A549 (cell line): ENCODE results near the gene RAB20.

Experiments
- HDAC2 ChIP-seq: fragments of 200-600 bp; sonication (generic); IDR thresholded peaks from 2 replicates; pipeline ENCODE4 v1.6.1; 2016
- JUNB ChIP-seq: fragments of >200 bp; sonication (Bioruptor Twin); formaldehyde crosslinking; IDR thresholded peaks from 2 replicates; pipeline ENCODE4 v1.6.1; 2016
- TF ChIP-seq, protein P1 (sequence below): fragments of >200 bp; sonication (Bioruptor Twin); formaldehyde crosslinking; IDR thresholded peaks from 3 replicates; pipeline ENCODE4 v1.5.1; 2016
- TF ChIP-seq, protein P2 (sequence below): fragments of 250-450 bp; sonication (Bioruptor Pico); IDR thresholded peaks from 2 replicates; pipeline ENCODE4 v1.5.0; 2021; ENCODE audit warnings: mild to moderate bottlenecking, moderate library complexity, borderline replicate concordance

DNA sequence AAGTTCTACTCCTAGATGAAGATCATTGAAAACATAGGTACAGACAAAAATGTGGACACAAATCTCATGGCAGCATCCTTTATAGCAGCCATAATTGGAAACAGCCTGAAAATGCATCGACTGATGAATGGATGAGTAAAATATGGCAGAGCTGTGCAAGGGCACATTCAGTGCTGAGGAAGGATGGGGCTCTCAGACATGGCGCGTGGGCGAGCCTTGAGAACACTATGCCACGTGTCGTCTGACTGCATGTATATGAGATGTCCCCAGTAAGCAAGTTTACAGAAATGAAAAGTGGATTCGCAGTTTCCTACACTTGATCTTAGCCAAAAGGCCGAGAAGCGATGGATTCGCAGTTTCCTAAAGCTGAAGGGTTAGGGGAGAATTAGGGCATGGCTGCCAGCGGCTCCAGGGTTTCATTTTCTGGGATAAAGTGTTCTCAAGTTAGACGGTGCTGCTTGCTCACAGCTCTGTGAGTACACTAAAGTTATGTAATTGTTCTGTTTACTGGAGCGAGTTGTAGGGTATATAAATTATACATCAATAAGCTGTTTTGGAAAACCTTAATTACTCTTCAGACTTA lies 78.0 kb downstream of the RAB20 start:
- TF ChIP-seq, protein P1, sequence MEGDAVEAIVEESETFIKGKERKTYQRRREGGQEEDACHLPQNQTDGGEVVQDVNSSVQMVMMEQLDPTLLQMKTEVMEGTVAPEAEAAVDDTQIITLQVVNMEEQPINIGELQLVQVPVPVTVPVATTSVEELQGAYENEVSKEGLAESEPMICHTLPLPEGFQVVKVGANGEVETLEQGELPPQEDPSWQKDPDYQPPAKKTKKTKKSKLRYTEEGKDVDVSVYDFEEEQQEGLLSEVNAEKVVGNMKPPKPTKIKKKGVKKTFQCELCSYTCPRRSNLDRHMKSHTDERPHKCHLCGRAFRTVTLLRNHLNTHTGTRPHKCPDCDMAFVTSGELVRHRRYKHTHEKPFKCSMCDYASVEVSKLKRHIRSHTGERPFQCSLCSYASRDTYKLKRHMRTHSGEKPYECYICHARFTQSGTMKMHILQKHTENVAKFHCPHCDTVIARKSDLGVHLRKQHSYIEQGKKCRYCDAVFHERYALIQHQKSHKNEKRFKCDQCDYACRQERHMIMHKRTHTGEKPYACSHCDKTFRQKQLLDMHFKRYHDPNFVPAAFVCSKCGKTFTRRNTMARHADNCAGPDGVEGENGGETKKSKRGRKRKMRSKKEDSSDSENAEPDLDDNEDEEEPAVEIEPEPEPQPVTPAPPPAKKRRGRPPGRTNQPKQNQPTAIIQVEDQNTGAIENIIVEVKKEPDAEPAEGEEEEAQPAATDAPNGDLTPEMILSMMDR = no peak
- TF ChIP-seq HDAC2 (no peak), JUNB (no peak)
- TF ChIP-seq, protein P2, sequence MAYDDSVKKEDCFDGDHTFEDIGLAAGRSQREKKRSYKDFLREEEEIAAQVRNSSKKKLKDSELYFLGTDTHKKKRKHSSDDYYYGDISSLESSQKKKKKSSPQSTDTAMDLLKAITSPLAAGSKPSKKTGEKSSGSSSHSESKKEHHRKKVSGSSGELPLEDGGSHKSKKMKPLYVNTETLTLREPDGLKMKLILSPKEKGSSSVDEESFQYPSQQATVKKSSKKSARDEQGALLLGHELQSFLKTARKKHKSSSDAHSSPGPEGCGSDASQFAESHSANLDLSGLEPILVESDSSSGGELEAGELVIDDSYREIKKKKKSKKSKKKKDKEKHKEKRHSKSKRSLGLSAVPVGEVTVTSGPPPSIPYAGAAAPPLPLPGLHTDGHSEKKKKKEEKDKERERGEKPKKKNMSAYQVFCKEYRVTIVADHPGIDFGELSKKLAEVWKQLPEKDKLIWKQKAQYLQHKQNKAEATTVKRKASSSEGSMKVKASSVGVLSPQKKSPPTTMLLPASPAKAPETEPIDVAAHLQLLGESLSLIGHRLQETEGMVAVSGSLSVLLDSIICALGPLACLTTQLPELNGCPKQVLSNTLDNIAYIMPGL = no peak
